Neural crest cell (in vitro differentiated cells): ENCODE data around the gene ADGRG6. TPM values are rescaled to one million over a fixed set of nuclear protein-coding genes. Genes with fewer than 3 reads are reported as not detected.

Experiments used
- DNase-seq: peaks from one replicate; pipeline ENCODE4 v3.0.0; 2021; ENCODE audit warnings: low read depth, mixed read lengths, low spot score
- H3K27ac Mint-ChIP-seq: one replicate; pipeline ENCODE4 v1.8.0; 2021; ENCODE audit warnings: mild to moderate bottlenecking, mixed read lengths; ENCODE audit not compliant: unreplicated experiment
- H3K27me3 Mint-ChIP-seq: 2 replicates; pipeline ENCODE4 v1.8.0; 2021; ENCODE audit warnings: low read depth, mild to moderate bottlenecking, mixed read lengths
- H3K36me3 Mint-ChIP-seq: 2 replicates; pipeline ENCODE4 v1.8.0; 2021; ENCODE audit warnings: low read depth, mild to moderate bottlenecking, mixed read lengths
- H3K4me1 Mint-ChIP-seq: 2 replicates; pipeline ENCODE4 v1.8.0; 2021; ENCODE audit warnings: mixed read lengths
- H3K4me3 Mint-ChIP-seq: one replicate; pipeline ENCODE4 v1.8.0; 2021; ENCODE audit warnings: mild to moderate bottlenecking, mixed read lengths
- H3K9me3 Mint-ChIP-seq: 2 replicates; pipeline ENCODE4 v1.8.0; 2021; ENCODE audit warnings: mixed read lengths
- total RNA-seq: library from RNA; stranded (reverse); gene quantifications from 2 replicates; pipeline ENCODE4 v1.2.1, GENCODE V29; 2021
- TF ChIP-seq, protein P1 (sequence below): fragments of 200-600 bp; sonication (generic); conservative IDR thresholded peaks from 2 replicates; pipeline ENCODE4 v1.5.0; 2021; ENCODE audit warnings: antibody characterized with exemption, mild to moderate bottlenecking

Gene ADGRG6
- total RNA-seq, 1 donor from 2014 or later: 78.9 TPM

DNA sequence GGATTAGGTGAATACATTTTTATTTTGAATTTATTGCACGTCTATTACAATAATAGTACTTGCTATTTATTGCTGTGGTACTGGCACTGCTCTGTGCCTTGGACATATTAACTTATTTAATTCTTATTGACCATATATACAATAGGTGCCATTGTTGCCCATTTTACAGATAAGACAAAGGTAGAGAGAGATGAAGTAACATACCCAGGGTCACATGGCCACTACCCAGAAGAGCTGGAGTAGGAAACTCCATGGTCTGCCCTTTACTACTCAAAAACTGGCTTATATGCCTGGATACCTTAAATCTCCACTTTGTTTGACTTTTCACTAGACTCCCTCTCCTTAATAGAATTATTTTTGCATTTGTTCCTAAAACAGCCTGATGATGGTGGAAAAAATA, 67.5 kb downstream of the ADGRG6 start:
- DNase-seq: no peak
- Mint-ChIP-seq H3K36me3 (peaks cover 9% of the 10 kb centered on the region), H3K4me3 (no peak overlapping the region), H3K9me3 (no peaks in the 10 kb centered on the region), H3K27me3 (no peaks in the 10 kb centered on the region), H3K4me1 (peaks cover 19% of the 10 kb centered on the region), H3K27ac (no peak overlapping the region)
- TF ChIP-seq, protein P1, sequence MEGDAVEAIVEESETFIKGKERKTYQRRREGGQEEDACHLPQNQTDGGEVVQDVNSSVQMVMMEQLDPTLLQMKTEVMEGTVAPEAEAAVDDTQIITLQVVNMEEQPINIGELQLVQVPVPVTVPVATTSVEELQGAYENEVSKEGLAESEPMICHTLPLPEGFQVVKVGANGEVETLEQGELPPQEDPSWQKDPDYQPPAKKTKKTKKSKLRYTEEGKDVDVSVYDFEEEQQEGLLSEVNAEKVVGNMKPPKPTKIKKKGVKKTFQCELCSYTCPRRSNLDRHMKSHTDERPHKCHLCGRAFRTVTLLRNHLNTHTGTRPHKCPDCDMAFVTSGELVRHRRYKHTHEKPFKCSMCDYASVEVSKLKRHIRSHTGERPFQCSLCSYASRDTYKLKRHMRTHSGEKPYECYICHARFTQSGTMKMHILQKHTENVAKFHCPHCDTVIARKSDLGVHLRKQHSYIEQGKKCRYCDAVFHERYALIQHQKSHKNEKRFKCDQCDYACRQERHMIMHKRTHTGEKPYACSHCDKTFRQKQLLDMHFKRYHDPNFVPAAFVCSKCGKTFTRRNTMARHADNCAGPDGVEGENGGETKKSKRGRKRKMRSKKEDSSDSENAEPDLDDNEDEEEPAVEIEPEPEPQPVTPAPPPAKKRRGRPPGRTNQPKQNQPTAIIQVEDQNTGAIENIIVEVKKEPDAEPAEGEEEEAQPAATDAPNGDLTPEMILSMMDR: no peak

DNA sequence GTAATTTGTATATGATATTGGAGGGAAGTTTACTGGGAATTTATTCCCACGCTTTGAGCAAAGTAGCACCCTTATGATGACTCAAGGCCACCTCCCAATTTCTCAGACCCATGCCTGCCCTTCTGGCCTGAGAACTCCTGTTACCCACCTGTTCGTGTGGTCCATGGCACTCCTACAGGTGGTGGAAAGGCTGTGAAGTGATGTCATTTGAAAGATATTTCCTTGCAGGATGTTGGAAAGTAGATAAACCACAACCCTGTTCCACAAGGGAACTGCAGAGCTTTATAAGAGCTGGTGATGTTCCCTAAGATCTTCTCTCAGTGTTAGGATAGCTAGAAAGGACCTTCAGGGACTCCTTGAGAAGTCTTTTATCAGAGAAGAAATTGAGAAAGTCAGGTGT, 70.5 kb downstream of the ADGRG6 start:
- peaks cover 30% of the 10 kb centered on the region for H3K4me1 Mint-ChIP-seq
- H3K27me3 Mint-ChIP-seq: no peaks in the 10 kb centered on the region
- H3K9me3 Mint-ChIP-seq: no peaks in the 10 kb centered on the region
- no peak overlapping the region for H3K27ac Mint-ChIP-seq
- no peak for DNase-seq
- no peak overlapping the region for H3K4me3 Mint-ChIP-seq
- TF ChIP-seq, protein P1: no peak
- H3K36me3 Mint-ChIP-seq: peaks cover 8% of the 10 kb centered on the region

DNA sequence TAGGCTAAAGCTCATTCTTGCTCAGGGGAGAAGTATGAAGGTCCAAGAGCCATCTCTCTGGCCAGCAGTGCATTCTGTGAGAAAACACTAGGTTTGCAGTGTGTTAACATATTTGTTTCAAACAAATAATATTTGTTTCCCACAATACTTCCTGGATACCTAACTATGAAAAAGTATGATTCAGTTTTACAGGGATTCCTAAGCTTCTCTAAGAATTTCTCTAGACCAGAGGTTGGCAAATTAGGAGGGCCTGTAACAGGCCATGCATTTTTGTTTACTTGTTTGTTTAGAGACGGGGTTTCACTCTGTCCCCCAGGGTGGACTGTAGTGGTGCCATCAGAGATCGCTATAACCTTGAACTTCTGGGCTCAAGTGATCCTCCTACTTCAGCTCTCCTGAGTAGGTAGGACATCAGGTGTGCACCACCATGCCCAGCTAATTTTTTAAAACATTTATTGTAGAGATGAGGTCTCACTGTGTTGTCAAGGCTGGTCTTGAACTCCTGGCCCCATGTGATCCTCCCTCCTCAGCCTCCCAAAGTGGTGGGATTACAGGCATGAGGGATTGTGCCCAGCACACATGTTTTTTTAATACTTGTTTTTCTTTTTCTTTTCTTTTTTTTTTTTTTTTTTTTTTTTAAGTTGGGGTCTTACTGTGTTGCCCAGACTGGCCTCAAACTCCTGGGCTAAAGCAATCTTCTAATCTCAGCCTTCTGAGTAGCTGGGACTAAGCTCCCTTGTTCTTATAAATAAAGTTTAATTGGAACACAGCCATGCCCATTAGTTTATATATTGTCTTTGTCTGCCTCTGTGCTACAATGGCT, 71.7 kb downstream of the ADGRG6 start:
- H3K4me1 Mint-ChIP-seq: peaks cover 35% of the 10 kb centered on the region
- no peak overlapping the region for H3K27ac Mint-ChIP-seq
- DNase-seq: no peak
- H3K36me3 Mint-ChIP-seq: peaks cover 6% of the 10 kb centered on the region
- no peaks in the 10 kb centered on the region for H3K9me3 Mint-ChIP-seq
- no peak overlapping the region for H3K4me3 Mint-ChIP-seq
- TF ChIP-seq, protein P1: no peak
- no peaks in the 10 kb centered on the region for H3K27me3 Mint-ChIP-seq

DNA sequence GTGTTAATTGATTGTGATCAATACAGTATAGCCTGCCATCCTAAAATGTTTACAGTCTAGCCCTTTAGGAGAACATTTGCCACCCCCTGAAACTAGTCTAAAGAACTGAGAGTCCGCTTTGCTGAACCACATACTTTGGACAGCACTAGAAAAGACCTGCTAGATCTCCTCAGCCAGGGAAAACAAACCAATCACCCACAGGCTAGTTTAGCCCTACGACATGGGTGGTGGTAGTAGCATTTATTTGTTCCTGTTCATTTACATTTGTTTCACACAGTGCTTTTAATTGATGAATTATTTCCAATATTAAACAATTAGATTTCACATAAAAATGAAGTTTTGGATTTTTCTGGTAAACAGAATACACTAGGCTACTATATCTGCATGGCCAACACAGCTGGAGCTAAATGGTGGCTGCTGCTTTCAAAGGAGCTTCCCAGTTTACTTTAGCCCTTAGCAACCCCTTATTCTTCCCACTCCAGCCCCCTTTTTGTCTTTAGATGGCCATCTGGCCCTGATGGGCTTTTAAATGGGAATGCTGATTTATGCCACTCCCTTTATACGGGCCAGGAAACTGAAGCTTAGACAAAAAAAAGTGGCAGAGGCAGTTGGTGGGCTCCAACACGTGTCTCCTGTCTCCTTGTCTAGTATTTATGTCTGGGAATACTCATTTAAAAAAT, 72.4 kb downstream of the ADGRG6 start:
- no peaks in the 10 kb centered on the region for H3K9me3 Mint-ChIP-seq
- no peak for DNase-seq
- no peaks in the 10 kb centered on the region for H3K27me3 Mint-ChIP-seq
- TF ChIP-seq, protein P1: no peak
- H3K4me1 Mint-ChIP-seq: peaks cover 43% of the 10 kb centered on the region
- H3K27ac Mint-ChIP-seq: no peak overlapping the region
- peak overlapping the region; percentile 7 for H3K4me3 Mint-ChIP-seq
- H3K36me3 Mint-ChIP-seq: peaks cover 7% of the 10 kb centered on the region

DNA sequence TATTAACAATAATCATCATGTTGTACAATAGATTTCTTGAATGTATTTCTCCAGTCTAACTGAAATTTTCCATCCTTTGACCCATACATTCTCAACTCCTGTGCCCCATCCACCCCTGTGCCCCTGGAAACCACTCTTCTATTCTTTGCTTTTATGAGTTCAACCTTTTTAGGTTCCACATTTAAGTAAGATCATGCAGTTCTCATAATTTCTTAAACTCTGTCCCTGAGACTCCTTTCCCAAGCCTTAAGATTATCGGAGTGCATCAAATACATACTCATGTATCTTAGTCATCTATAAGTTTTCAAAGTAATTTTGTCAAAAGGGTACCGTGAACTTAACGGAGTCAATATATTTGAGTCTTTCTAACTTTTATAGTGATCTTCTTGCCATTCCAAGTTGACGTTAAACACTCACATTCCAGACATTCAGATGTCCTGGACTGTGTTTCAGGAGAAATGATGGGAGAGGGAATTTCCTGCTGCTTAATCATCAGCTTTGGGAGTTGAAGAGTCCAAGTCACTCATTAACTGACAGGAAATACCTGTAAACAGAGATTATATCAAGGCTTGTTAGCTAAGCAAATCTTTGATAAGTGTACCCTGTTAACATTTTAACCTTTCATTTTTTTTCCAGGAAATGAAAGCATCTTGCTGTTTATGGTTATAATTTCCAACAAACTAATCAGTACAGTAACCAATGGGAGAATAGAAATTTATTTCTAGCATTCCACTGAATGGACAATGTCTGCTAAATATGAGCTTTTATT, 73.3 kb downstream of the ADGRG6 start:
- no peak overlapping the region for H3K4me3 Mint-ChIP-seq

More for the DNA sequence above, 73.3 kb downstream of the ADGRG6 start:
- Mint-ChIP-seq H3K27ac (peak overlapping the region; percentile 35), H3K9me3 (no peaks in the 10 kb centered on the region), H3K27me3 (no peaks in the 10 kb centered on the region), H3K36me3 (peaks cover 5% of the 10 kb centered on the region), H3K4me1 (peaks cover 42% of the 10 kb centered on the region)
- TF ChIP-seq, protein P1: no peak
- DNase-seq: no peak
